SK-N-DZ (cell line): ENCODE measurements around the gene CCDC138.

Source experiments
- DNase-seq: peaks from one replicate; pipeline ENCODE4 v3.0.0-alpha.2; 2015; ENCODE audit warnings: low spot score

Gene CCDC138

DNA sequence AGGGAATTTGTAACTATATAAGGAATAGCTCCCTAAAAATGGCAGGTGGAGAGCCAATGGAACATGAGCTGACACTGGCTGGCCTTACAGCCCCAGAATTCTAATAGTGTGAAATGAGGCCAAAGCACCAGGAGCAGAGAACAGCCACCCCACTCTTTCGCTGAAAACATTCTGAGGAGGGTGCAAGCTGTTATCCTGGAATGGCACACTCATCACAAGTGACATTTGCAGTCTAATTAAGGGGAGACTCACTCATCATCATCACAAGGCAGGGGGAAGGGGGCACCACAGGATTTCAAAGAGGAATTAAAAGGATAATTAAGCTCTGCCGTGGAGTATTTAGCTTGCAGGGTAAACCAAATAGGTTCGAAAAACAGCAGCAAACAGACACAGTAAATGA is 108.2 kb downstream of the CCDC138 start:
- DNase-seq: no peak

DNA sequence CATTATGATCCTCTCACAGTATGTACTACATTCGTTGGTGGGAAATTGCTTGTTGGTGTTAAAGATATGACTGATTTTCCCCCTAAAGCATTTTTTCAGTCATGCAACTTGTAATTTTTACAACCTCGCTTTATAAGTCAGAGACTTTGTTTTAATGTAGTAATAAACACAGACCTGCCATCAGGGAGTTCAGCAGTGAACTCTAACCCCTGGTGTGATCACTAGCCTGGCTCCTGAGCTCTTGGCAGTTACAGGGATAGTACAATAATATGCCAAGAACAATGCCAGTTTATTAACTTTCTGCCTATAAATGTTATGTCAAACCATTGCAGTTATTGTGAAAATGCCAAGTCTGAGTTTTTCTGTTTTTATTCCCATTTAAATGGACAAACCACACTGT is 108.6 kb downstream of the CCDC138 start:
- DNase-seq: no peak

DNA sequence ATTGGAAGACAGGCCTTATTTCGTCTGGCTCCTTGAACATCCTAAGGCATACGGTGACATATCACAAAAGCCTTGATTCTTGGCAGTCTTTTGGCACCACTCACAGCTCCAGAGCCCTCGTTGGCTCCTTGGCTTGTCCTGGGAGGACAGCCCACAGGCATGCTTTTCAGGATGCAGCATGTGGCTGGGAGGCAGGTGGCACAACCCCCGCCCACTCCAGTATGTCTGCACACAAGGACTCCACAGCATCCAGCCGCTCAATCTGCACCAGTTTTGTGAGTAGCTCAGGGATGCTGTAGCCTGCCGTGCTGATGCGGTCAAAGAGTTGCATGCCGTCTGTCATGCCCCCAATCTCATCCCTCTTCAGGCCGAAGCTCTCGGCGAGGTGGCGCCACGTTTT is 110.2 kb downstream of the CCDC138 start:
- DNase-seq: no peak

DNA sequence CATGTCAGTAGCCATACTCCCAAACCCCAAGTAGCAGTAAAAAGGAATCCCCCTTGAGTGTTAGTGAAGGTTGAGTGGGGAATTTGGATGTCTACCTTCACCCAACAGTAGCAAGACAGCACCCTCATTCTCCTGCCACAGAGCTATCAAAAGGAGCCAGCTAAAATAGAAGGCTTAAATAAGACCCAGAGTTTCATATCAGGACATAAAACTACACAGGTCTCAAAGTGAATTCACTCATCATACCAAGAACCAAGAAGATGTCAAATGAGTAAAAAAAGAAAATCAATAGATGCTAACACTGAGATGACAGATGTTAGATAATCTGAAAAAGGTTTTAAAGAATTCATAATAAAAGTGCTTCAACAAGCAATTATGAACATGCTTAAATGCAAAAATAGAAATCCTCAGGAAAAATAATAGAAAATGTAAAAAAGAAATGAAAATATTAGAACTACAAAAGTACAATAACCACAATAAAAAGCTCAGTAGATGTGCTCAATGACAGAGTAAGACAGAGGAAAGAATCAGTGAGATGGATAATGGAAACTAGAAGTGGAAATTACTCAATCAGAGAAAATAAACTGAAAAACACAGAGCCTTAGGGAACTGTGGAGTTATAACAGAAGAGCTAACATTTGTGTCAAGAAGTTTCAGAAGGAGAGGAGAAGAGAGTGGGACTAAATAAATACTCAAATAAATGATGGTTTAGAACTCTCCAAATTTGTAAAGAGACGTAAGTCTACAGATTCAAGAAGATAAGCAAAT is 111.9 kb downstream of the CCDC138 start:
- DNase-seq: no peak

DNA sequence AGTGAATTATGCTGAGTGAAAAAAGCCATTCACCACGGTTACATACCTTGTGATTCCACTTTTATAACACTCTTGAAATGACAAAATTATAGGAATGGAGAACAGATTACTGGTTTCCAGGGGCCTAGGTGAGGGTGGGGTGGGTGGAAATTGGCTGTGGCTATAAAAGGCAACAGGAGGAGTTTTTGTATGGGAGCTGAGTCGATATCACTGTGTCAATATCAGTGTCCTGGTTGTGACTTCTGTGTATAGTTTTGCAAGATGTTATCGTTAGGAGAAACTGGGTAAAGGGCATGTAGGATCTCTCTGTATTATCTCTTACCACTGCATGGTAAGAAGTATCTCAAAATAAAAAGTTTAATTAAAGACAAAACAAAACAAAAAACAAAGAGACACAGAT is 118.1 kb downstream of the CCDC138 start:
- no peak for DNase-seq

DNA sequence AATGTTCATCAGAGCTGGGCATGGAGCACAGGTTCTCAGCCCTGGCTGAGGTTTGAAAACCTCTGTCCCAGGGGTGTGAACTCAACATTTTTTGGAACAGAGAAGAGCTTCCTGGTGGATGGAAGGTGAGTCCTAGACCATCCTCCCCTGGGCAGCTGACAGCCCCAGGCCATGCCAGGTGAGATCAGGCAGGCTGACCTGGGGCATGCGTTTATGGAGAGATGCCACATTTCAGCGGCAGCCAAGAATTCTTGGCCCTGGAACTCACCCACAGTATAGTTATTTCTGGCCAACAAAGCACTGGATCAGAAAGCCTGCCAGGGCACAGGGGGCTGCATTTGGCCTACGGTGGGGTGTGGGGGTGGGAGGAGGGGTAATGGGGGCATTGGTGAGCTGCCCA is 118.6 kb downstream of the CCDC138 start:
- DNase-seq: no peak

DNA sequence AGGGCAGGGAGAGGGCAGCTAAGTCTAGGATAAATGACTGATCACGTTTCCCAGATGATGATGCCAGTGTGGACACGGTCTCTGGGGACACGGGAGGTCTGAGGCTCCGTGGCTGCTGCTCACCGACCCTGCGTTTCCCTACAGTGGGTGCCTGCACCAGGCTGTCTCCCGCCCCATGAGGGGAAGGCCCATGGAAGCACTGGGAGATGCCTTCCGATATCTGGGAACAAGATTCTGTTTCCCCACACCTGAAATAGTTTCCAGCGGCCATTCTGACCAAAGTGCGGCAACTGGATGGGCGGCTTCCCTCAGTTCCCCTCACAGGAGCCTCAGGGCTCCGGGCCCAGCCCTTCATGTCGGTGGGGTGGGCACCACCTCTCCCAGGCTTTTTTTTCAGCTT is 119.3 kb downstream of the CCDC138 start:
- no peak for DNase-seq

DNA sequence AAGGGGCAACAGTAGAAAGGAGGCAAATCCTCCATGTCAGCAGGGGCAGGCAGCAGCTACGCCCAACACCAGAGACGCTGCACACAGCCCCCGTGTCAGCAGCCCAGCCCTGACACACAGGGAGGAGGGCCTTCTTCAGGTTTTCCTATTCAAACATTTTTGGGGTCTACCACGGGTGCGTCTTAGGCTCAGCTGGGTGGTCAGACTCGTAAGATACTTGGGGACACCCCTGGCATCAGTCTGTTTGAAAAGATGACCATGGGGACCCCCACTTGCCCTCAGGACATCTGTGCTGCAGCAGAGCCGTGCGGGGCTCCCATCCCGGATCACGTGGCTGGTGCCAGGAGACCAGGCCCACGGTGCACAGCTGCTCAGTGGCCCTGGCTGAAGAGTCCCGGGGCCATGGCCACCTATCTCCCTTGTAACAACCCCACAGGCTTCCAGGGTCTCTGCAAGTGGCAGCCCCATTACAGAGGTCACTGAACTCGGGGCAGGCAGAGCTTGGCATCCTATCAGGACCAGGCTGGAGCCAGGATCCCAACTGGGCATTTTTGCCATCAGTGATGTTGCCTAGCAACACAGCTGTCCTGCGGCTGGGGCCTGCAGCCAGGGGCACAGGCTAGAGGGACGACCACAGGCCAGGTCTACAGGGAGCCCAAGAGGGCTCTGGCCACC is 120.0 kb downstream of the CCDC138 start:
- DNase-seq: no peak

DNA sequence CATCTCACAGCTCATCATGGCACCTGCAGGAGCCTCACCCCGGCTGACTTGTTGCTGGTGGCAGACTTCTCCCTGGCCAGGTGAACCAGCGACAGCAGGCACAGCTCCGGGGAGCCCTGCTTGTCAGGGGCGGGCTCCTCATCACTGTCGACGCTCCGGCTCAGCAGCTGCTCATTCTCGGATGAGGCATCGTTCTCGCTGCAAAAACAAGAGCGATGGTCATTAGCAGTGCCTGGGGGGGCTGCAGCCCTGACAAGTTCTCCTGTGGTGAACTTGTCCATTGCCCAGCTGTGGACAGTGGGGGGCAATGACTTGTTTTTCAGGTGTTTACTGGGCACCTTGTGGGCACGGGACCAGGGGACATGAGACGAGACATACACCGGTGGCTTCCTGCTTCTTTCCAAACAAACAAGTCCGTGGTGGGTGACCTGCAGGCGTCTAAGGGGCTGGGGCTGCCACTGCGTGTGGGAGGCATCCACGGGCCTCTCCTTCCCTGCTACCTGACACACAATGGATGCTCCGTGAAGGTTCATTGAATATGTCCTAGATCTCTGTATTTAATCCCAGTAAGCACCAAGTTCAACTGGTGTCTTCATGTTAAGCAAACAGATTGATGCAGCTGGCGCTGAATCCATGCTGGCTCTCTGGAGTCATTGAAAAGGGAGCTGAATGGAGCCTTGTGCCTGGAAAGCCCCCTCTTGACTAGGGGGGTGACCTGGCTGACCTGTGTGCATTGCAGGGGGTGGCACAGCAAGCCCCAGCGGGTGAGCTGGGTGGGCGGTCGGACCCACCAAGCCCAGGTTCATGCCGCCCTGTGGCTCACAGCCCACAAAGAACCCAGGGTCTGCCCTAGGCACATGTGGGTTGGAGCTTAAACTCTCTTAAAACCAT is 121.5 kb downstream of the CCDC138 start:
- DNase-seq: no peak

DNA sequence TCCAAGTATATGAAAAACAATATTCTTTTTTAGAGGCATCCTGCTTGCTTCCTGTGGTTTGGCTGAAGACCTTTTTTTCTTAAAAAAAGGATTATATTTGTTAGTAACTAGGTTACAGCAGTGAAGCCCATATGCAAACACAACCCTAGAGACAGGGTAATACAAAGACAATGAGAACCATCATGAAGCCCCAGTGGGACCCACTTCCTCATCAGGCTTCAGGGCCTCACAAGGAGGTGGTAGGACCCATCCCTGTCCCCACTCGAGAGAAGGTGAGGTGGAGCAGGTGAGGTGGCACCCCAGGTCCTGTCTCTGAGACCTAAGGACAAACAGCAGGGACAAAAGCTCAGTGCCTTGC is 122.1 kb downstream of the CCDC138 start:
- DNase-seq: no peak

DNA sequence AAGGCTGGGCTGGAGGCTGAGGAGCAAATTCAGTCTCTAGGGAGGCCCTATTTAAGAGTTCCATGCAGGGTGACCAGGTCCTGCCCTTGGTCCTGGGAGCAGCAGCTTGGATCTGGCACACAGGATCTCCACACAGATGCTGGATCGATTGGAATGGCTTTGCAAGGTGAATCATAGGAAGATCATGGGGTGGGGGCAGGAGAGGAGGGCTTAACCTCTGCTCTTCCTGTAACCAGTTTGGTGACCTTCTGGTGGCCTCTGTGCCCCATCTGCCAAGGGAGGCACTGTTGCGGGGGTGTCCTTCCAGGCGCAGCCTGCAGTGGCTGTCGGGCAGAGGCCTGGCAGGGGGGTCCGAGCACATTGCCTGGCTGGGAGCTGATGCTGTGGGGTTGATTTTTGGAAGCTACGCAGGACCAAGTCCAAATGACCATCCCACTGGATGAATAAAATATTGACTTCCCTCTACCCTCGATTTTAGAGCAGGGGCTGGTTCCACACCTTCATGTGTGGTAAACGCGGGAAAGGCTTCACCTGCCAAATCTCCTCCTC is 122.8 kb downstream of the CCDC138 start:
- DNase-seq: no peak

DNA sequence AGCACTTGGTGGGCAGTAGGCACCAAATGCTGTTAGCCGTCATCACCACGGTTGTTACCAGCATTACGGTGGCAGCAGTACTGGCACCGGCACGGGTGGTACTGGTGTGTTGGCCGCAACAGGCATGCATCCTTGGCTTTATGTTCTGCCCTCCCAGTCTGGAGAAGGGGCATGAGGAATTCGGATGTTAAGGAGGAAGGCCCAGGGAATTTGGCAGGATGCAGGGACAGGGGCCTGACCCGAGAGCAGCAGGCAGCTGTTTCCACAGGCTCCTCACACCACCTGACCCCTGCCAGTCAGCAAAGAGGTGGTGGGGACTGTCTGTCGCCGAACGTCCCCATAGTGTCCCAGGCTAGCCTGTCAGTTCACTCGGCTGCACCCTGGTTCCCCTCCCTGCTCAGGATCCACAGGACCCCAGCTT is 123.5 kb downstream of the CCDC138 start:
- DNase-seq: no peak

DNA sequence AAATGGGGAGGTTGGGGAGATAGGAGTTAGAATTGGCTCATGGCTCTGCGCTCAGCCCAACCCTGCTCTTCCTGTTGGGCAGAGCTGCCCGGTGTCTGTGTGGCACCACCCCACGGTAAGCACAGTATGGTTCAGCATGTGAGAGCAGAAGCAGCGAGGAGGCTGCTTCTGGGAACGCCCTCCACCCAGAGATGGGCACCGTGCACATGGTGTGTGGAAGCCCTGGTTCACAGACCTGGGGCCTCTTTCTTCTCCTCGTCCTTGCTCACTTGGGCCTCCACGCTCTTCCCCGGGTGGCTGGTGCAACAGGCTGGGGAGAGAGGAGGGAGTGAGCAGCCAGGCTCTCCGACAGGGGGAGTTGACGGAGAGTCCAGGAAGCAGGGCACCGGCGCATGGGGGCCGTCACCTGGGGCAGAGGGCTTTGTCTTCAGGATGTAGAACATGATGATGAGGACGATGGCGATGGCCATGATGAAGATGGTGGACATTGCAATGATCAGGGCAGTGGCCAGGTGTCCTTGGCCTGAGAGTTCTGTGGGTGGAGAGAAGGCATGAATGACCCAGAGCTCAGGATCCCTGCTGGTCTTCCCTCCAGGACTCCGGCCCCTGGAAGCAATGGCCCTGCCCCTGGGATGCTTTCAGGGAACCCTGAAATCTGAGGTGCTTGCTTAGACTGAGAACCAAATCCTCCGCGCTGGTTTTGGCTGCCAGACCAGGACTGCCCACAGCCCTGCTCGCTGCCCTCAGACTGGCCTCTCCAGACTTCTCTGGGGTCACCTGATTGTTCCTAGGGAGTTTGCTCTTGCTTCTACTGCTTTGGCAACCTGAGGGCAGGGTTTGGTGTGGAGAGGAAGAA is 124.2 kb downstream of the CCDC138 start:
- no peak for DNase-seq

DNA sequence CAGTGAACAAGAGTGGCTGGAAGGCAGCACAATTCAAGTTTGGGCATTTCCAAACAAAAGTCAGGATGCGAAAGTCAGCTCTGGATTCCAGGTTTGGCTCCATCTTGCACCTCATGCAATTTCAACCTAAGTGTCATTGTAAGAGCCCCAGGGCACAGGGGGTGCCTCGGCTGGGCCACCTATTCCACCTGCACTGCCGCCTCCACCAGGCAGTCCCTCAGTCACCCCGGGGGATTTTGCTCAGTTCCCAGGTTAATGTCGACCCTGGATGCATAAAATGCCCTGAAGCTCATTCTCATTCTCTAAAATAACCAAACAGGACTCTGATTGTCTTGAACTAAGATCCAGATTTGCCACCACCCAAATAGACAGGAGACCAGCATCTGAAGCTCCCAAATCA is 124.8 kb downstream of the CCDC138 start:
- DNase-seq: no peak

DNA sequence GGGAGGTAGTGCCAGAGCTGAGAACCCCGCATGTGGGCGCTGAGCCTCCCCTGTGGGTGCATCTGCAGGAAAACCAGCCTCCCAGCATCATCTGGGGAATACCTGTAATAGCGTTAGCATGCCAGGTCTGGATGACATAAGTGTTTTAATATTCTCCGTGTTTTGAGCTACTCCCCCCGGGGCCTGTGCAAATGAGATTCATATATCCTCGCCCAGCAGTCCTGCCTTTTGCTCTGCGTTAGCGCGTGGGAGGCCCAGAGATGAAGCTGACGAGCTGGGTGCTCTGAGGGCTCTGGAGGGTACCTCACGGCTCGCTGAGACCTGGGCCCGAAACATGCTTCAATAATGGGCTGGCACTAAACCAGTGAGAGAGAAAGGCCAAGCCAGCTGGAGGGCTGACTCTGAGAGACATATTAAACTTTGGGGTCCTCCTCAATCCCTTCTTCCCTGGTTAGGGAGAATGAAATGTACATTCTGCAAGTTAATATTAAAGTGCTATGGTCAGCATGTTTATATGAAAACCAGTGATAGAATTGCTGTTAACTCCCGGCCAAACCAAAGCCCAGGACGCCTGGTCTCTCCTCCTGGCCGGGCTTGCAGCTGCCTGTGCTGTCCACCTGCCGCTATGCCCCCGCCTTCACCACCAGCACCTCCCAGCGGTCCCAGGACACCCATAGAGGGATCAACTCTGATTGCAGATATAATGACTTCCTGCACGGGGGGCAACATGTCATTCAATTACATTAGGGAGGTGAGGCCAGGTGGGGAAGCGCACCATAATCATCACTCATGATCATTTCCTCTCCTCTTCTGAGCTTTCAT is 125.4 kb downstream of the CCDC138 start:
- no peak for DNase-seq

DNA sequence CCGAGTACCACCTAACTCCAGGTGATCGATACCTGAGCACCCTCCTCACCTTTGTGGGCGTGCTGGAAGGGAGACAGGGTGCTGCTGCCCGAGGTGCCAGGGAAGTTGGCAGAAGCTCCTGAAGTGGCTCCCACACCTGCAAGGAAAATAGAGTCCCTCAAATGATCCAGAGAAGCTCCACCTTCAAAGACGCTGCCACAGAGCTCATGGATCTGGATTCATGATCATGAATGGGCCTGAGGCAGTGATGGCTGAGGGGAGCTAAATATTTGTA is 126.0 kb downstream of the CCDC138 start:
- no peak for DNase-seq

DNA sequence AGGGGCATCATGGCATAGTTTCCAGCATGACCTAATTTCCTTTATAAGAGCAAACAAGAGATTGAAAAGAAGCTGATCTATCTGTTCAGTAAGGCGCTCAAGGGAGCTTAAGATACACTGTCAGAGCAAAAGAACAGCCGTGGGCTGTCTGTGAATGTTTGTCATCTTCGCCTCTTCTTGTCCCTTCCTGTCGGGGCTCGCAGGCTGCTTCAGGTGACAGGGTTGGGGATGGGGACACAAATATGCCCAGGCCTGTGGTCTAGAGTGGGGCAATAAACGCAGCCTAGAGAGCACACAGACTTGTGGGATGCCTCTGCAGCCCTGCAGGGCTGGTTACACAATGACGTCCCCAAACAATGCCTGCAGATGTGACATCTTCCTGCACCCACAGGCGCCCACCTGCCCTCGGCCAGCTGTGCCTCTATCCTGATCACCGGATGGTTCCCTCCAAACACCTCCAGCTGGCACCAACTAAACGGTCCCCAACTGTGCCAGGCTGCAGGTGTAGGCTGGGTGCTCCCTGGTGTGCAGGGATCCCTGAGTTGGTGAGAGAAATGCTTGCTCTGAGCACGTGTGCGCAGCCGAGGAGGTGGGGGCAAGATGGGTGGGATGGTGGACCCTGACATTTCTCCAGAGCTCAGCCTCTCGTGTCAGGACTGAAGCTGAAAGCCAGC is 129.7 kb downstream of the CCDC138 start:
- DNase-seq: no peak

DNA sequence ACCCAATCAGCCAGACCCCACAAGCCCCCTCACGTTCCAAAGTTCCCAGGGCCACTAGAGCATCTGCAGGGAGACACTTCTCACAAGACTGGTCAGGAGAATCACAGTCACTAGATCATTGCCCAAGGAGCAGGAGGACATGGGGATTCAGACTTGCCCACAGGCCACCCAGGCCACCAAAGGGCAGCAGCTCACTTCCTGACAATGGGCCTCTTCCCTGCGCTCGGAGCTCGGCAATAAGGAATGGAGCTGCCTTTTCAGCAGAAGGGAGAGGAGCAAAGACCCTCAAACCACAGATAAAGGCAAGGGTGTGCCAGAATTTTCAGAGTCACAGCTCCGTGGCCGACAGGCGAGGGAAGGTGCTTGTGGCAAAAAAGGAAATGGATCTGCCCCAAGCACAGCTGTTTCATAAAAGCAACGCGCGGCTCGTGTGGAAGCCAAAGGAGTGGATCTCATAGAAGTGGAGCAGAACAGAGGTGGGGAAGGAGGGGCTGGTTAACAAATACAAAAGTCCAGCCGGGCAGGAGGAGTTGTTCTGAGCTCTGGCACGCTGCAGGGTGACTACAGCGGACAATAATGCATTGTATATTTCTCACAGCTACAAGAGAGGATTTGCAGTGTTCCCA is 130.3 kb downstream of the CCDC138 start:
- no peak for DNase-seq

DNA sequence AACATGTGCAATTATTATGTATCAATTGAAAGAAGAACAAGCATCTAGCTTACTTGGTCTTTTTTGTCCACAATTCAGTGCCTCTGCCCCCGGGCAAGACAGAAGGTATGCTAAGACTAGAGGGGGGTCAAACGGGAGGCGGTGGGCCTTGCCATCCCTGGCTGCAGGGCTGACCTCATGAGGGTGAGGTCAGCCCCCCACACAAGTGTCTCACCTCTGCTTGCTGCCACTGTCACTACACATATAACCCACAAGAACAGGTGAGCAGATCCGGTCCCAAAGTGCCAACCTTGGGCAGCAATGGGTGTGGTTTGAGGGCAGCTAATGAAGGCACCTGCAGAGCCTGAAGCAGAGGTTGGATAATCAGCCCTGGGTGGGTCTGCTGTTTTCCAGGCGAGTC is 131.0 kb downstream of the CCDC138 start:
- no peak for DNase-seq
